Osteocyte (in vitro differentiated cells): ENCODE measurements around the gene ZC3H14. TPM values are rescaled to one million over a fixed set of nuclear protein-coding genes. Genes with fewer than 3 reads are reported as not detected.

ENCODE experiments used
- DNase-seq: peaks from one replicate; pipeline ENCODE4 v3.0.0; 2021; ENCODE audit warnings: mixed read lengths; ENCODE audit not compliant: unreplicated experiment; ENCODE audit errors: extremely low spot score
- H3K27ac Mint-ChIP-seq: one replicate; pipeline ENCODE4 v1.8.0; 2021; ENCODE audit warnings: mild to moderate bottlenecking, mixed read lengths; ENCODE audit not compliant: unreplicated experiment
- H3K27me3 Mint-ChIP-seq: one replicate; pipeline ENCODE4 v1.8.0; 2021; ENCODE audit warnings: mixed read lengths; ENCODE audit not compliant: unreplicated experiment
- H3K36me3 Mint-ChIP-seq: one replicate; pipeline ENCODE4 v1.8.0; 2021; ENCODE audit warnings: mixed read lengths; ENCODE audit not compliant: unreplicated experiment
- H3K4me1 Mint-ChIP-seq: one replicate; pipeline ENCODE4 v1.8.0; 2021; ENCODE audit warnings: mixed read lengths; ENCODE audit not compliant: unreplicated experiment
- H3K4me3 Mint-ChIP-seq: one replicate; pipeline ENCODE4 v1.8.0; 2021; ENCODE audit warnings: mild to moderate bottlenecking, moderate library complexity, mixed read lengths; ENCODE audit not compliant: unreplicated experiment
- H3K9me3 Mint-ChIP-seq: one replicate; pipeline ENCODE4 v1.8.0; 2021; ENCODE audit warnings: mixed read lengths; ENCODE audit not compliant: unreplicated experiment
- total RNA-seq: library from RNA; stranded (reverse); gene quantifications from 2 replicates; pipeline ENCODE4 v1.2.1, GENCODE V29; 2021
- TF ChIP-seq, protein P1 (sequence below): fragments of 200-600 bp; sonication (generic); IDR thresholded peaks from 2 replicates; pipeline ENCODE4 v1.5.0; 2021; ENCODE audit warnings: antibody characterized with exemption, mild to moderate bottlenecking, moderate library complexity

Gene ZC3H14
- total RNA-seq, 1 donor from 2014 or later: 63.1 TPM

- no peaks in the 10 kb centered on the region for H3K27me3 Mint-ChIP-seq
- peaks cover 25% of the 10 kb centered on the region for H3K36me3 Mint-ChIP-seq
- no peak overlapping the region for H3K27ac Mint-ChIP-seq
- TF ChIP-seq, protein P1, sequence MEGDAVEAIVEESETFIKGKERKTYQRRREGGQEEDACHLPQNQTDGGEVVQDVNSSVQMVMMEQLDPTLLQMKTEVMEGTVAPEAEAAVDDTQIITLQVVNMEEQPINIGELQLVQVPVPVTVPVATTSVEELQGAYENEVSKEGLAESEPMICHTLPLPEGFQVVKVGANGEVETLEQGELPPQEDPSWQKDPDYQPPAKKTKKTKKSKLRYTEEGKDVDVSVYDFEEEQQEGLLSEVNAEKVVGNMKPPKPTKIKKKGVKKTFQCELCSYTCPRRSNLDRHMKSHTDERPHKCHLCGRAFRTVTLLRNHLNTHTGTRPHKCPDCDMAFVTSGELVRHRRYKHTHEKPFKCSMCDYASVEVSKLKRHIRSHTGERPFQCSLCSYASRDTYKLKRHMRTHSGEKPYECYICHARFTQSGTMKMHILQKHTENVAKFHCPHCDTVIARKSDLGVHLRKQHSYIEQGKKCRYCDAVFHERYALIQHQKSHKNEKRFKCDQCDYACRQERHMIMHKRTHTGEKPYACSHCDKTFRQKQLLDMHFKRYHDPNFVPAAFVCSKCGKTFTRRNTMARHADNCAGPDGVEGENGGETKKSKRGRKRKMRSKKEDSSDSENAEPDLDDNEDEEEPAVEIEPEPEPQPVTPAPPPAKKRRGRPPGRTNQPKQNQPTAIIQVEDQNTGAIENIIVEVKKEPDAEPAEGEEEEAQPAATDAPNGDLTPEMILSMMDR: no peak
- H3K9me3 Mint-ChIP-seq: no peaks in the 10 kb centered on the region
- no peak for DNase-seq
- no peak overlapping the region for H3K4me3 Mint-ChIP-seq
- peaks cover 21% of the 10 kb centered on the region for H3K4me1 Mint-ChIP-seq
Observed at GRCh38 chr14:88547386-88547780, 15.5 kb upstream of the ZC3H14 start.

DNA sequence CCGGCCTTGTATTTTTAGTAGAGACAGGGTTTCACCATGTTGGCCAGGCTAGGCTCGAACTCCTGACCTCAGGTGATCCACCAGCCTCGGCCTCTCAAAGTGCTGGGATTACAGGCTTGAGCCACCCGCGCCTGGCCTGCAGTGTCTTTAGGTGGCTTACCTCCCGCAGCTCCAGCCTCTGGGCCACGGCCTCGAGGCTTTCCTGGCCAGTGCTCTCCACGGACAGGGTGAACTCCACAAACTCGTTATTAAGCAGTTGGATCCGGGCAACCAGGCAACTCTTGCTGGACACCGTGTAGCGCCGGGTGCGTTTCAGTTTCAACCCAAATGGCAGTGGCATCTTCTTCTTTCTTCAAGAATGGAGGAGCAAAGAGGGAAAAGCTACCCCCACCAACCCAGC is 12.8 kb upstream of the ZC3H14 start:
- TF ChIP-seq, protein P1: no peak
- Mint-ChIP-seq H3K27me3 (no peaks in the 10 kb centered on the region), H3K36me3 (peaks cover 23% of the 10 kb centered on the region), H3K27ac (no peak overlapping the region), H3K4me3 (no peak overlapping the region), H3K4me1 (peaks cover 27% of the 10 kb centered on the region), H3K9me3 (no peaks in the 10 kb centered on the region)
- no peak for DNase-seq

DNA sequence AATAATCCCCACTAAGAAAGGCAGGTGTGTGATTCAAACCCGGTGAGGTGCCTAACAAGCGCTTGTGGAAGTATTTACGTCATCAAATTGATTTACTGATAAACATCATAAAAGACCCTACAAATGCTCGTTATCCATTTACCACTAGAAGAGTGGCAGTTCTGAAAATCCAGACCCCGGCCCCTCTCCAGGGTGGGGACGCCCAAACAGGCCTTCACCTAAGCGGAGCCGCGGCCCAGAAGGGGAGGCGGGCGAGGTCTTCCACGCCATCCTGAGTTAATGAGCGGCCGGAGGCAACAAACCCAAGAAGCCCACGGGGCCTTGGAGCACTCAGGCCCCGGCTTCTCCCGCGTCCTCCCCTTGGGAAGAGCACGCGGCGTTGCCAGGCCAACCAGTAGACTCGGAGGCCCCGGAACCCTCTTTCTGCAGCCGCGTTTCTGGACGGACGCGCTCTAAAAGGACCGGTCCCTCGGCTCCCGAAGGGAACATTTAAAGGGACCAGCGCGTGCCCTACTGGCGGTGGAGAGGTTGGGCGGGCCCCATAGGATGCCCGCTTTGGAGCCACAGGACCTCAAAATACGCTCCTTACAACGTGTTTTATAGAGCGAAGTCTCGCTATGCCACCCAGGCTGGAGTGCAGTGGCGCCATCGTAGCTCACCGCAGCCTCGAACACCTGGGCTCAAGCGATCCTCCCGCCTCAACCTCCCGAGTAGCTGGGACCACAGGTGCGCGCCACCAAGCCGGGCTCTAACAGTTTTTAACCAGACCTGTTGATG is 11.6 kb upstream of the ZC3H14 start:
- Mint-ChIP-seq H3K27me3 (no peaks in the 10 kb centered on the region), H3K27ac (peak overlapping the region; percentile 71), H3K9me3 (no peaks in the 10 kb centered on the region), H3K36me3 (peaks cover 18% of the 10 kb centered on the region), H3K4me3 (peak overlapping the region; percentile 82), H3K4me1 (peaks cover 31% of the 10 kb centered on the region)
- DNase-seq: peak; percentile 91
- TF ChIP-seq, protein P1: peak; percentile 46

DNA sequence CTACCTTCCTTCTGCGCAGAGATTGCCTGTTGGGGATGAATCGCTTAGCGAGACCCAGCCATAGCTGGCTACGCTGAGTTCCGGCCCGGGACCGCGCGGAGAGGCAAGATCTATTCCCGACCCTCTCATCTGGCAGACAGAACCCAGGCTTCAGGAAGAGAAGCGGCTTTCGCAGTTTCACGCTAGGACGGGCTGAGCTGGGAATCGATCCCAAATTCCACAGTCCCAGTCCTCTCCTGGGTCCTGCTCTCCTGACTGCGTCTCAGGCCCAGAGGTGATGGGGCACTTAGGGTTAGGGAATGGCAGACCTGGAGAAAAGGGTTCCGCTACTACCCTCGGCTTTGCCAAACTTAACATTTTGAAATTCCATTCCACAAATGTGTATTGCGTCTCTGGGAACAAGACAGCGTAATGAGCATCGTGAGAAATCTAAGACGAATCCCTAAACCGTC is 10.8 kb upstream of the ZC3H14 start:
- Mint-ChIP-seq H3K36me3 (peaks cover 17% of the 10 kb centered on the region), H3K4me1 (peaks cover 34% of the 10 kb centered on the region), H3K4me3 (peak overlapping the region; percentile 82), H3K27ac (peak overlapping the region; percentile 71), H3K27me3 (no peaks in the 10 kb centered on the region), H3K9me3 (no peaks in the 10 kb centered on the region)
- no peak for DNase-seq
- TF ChIP-seq, protein P1: no peak

GRCh38 chr14:88552876-88553275 is 10.0 kb upstream of the ZC3H14 start:
- DNase-seq: no peak
- Mint-ChIP-seq H3K27me3 (no peaks in the 10 kb centered on the region), H3K4me1 (peaks cover 34% of the 10 kb centered on the region), H3K36me3 (peaks cover 13% of the 10 kb centered on the region), H3K4me3 (peak overlapping the region; percentile 82), H3K27ac (no peak overlapping the region), H3K9me3 (no peaks in the 10 kb centered on the region)
- TF ChIP-seq, protein P1: no peak
